Naive thymus-derived CD8-positive, alpha-beta T cell (primary cell): ENCODE measurements around the gene PHLDB2. TPM values are rescaled to one million over a fixed set of nuclear protein-coding genes. Genes with fewer than 3 reads are reported as not detected.
A peak's percentile ranks its signal among the peaks of the same experiment; 100 is the strongest.

Source experiments
- ATAC-seq, 2 donors: fragments of 150-1000 bp; cut with Tn5 transposase in 1 of 2; sonication (Bioruptor Pico), chemical (Tn5 transposase) in 1 of 2; 1 replicate in 1 of 2; 2 replicates in 1 of 2; pipeline ENCODE4 v1.10.0; 2021; ENCODE audit warnings: mild to moderate bottlenecking in 2 of 2, moderate library complexity in 2 of 2
- POLR2A ChIA-PET: fragments of 350-600 bp; sonication (Branson Sonifier 250); formaldehyde crosslinking; loops from one replicate; lab custom pipeline; 2021; ENCODE audit warnings: antibody characterized with exemption; lab: Charles Lee
- DNase-seq, 10 donors: peaks; one replicate each; pipeline versions ENCODE4 v3.0.0 to v3.0.0-alpha.2; 2020 to 2022
- H3K27ac Mint-ChIP-seq, 10 donors: one replicate each; pipeline ENCODE4 v1.8.0; 2020 to 2022; ENCODE audit warnings: mild to moderate bottlenecking in 10 of 10, mixed read lengths in 10 of 10, moderate library complexity in 4 of 10, inconsistent platforms in 1 of 10
- H3K27me3 Mint-ChIP-seq, 5 donors: one replicate each; pipeline ENCODE4 v1.8.0; 2021 to 2022; ENCODE audit warnings: mixed read lengths in 5 of 5
- H3K36me3 Mint-ChIP-seq, 3 donors: one replicate each; pipeline ENCODE4 v1.8.0; 2020 to 2022; ENCODE audit warnings: mixed read lengths in 3 of 3, mild to moderate bottlenecking in 2 of 3, inconsistent platforms in 1 of 3
- H3K4me1 Mint-ChIP-seq, 4 donors: one replicate each; pipeline ENCODE4 v1.8.0; 2021 to 2022; ENCODE audit warnings: mixed read lengths in 4 of 4
- H3K4me3 Mint-ChIP-seq, 10 donors: one replicate each; pipeline ENCODE4 v1.8.0; 2020 to 2022; ENCODE audit warnings: mild to moderate bottlenecking in 10 of 10, mixed read lengths in 10 of 10, moderate library complexity in 6 of 10, inconsistent platforms in 1 of 10
- H3K9me3 Mint-ChIP-seq, 9 donors: one replicate each; pipeline ENCODE4 v1.8.0; 2020 to 2022; ENCODE audit warnings: mixed read lengths in 9 of 9, mild to moderate bottlenecking in 3 of 9, inconsistent platforms in 1 of 9, moderate library complexity in 1 of 9
- polyA plus RNA-seq, 3 donors: library from polyadenylated mRNA; unstranded; fragments of 300-500 nt; fragmentation: Illumina TruSeq; gene quantifications; one replicate each; pipeline ENCODE4 v1.2.3, GENCODE V29; 2021
- total RNA-seq, 8 experiments: library from RNA in 2 of 8; stranded (reverse) in 2 of 8; gene quantifications; one replicate each; pipeline ENCODE4 v1.2.3 and lab custom pipeline; 2021 to 2026

The PHLDB2 gene
- total and polyA plus RNA-seq, 5 experiments from 2014 or later: 0.46 to 4.6 (median 2.1) TPM

GRCh38 chr3:111824351-111824750 is 34.7 kb upstream of the PHLDB2 start:
- POLR2A ChIA-PET: no interaction called here
- Mint-ChIP-seq H3K4me3 (no peak overlapping the region), H3K27ac (no peak overlapping the region), H3K36me3 (peaks cover 0 to 7% (median 0%) of the 10 kb centered on the region in 3 donors), H3K9me3 (peaks cover 0 to 13% (median 6%) of the 10 kb centered on the region in 9 donors), H3K4me1 (peaks cover 0 to 8% (median 0%) of the 10 kb centered on the region in 4 donors), H3K27me3 (peaks cover 0 to 3% (median 0%) of the 10 kb centered on the region in 5 donors)
- no peak for ATAC-seq
- DNase-seq: no peak

GRCh38 chr3:111827871-111828270 is 31.2 kb upstream of the PHLDB2 start:
- Mint-ChIP-seq H3K9me3 (no peaks in the 10 kb centered on the region), H3K4me3 (no peak overlapping the region), H3K27ac (peak overlapping the region in 1 of 10 donors; percentile 33), H3K36me3 (no peaks in the 10 kb centered on the region), H3K27me3 (peaks cover 0 to 3% (median 0%) of the 10 kb centered on the region in 5 donors), H3K4me1 (peaks cover 5 to 28% (median 7%) of the 10 kb centered on the region in 4 donors)
- DNase-seq (no peak), ATAC-seq (no peak)
- POLR2A ChIA-PET: no interaction called here

- H3K27ac Mint-ChIP-seq: no peak overlapping the region
- POLR2A ChIA-PET: no interaction called here
Observed at GRCh38 chr3:111828530-111828929, 30.5 kb upstream of the PHLDB2 start.

GRCh38 chr3:111829023-111829422 is 30.0 kb upstream of the PHLDB2 start:
- ATAC-seq (no peak), DNase-seq (no peak)
- H3K9me3 Mint-ChIP-seq: no peaks in the 10 kb centered on the region
- peaks cover 0 to 3% (median 0%) of the 10 kb centered on the region in 5 donors for H3K27me3 Mint-ChIP-seq
- H3K27ac Mint-ChIP-seq: no peak overlapping the region
- POLR2A ChIA-PET: no interaction called here
- H3K4me3 Mint-ChIP-seq: no peak overlapping the region
- peaks cover 5 to 28% (median 7%) of the 10 kb centered on the region in 4 donors for H3K4me1 Mint-ChIP-seq
- H3K36me3 Mint-ChIP-seq: no peaks in the 10 kb centered on the region

More at GRCh38 chr3:111828530-111828929, 30.5 kb upstream of the PHLDB2 start:
- no peak for ATAC-seq
- DNase-seq: no peak
- no peaks in the 10 kb centered on the region for H3K36me3 Mint-ChIP-seq
- peaks cover 0 to 3% (median 0%) of the 10 kb centered on the region in 5 donors for H3K27me3 Mint-ChIP-seq
- H3K4me3 Mint-ChIP-seq: no peak overlapping the region
- peaks cover 5 to 28% (median 7%) of the 10 kb centered on the region in 4 donors for H3K4me1 Mint-ChIP-seq
- no peaks in the 10 kb centered on the region for H3K9me3 Mint-ChIP-seq

GRCh38 chr3:111831840-111832239 is 27.2 kb upstream of the PHLDB2 start:
- Mint-ChIP-seq H3K36me3 (no peaks in the 10 kb centered on the region), H3K9me3 (no peaks in the 10 kb centered on the region), H3K4me1 (peaks cover 5 to 23% (median 7%) of the 10 kb centered on the region in 4 donors), H3K4me3 (no peak overlapping the region), H3K27ac (peak overlapping the region in 1 of 10 donors; percentile 5), H3K27me3 (no peaks in the 10 kb centered on the region)
- DNase-seq (peak in 6 of 10 donors; percentile 2 to 45 (median 14)), ATAC-seq (peak; percentile 70 to 98)
- POLR2A ChIA-PET: no interaction called here

- H3K27me3 Mint-ChIP-seq: no peaks in the 10 kb centered on the region
- H3K4me3 Mint-ChIP-seq: no peak overlapping the region
- DNase-seq (no peak), ATAC-seq (no peak)
- no peaks in the 10 kb centered on the region for H3K9me3 Mint-ChIP-seq
- H3K36me3 Mint-ChIP-seq: no peaks in the 10 kb centered on the region
- POLR2A ChIA-PET: no interaction called here
- no peak overlapping the region for H3K27ac Mint-ChIP-seq
- peaks cover under 1 to 5% (median under 1%) of the 10 kb centered on the region in 4 donors for H3K4me1 Mint-ChIP-seq
Observed at GRCh38 chr3:111837112-111837511, 22.0 kb upstream of the PHLDB2 start.

- ATAC-seq (no peak), DNase-seq (no peak)
- POLR2A ChIA-PET: no interaction called here
Observed at GRCh38 chr3:111838133-111838532, 20.9 kb upstream of the PHLDB2 start.

GRCh38 chr3:111846039-111846438 is 13.0 kb upstream of the PHLDB2 start:
- Mint-ChIP-seq H3K36me3 (peaks cover 0 to 2% (median 0%) of the 10 kb centered on the region in 3 donors), H3K4me3 (no peak overlapping the region), H3K4me1 (no peaks in the 10 kb centered on the region), H3K27ac (no peak overlapping the region), H3K9me3 (no peaks in the 10 kb centered on the region), H3K27me3 (peaks cover 6 to 12% (median 8%) of the 10 kb centered on the region in 5 donors)
- DNase-seq (no peak), ATAC-seq (no peak)
- POLR2A ChIA-PET: no interaction called here

More at GRCh38 chr3:111838133-111838532, 20.9 kb upstream of the PHLDB2 start:
- H3K4me3 Mint-ChIP-seq: no peak overlapping the region
- no peaks in the 10 kb centered on the region for H3K9me3 Mint-ChIP-seq
- peaks cover 0 to 2% (median 0%) of the 10 kb centered on the region in 5 donors for H3K27me3 Mint-ChIP-seq
- H3K27ac Mint-ChIP-seq: no peak overlapping the region
- no peaks in the 10 kb centered on the region for H3K4me1 Mint-ChIP-seq
- no peaks in the 10 kb centered on the region for H3K36me3 Mint-ChIP-seq

- Mint-ChIP-seq H3K4me3 (no peak overlapping the region), H3K36me3 (peaks cover 0 to 2% (median 0%) of the 10 kb centered on the region in 3 donors), H3K27ac (no peak overlapping the region), H3K4me1 (peaks cover 3 to 7% (median 7%) of the 10 kb centered on the region in 4 donors), H3K9me3 (no peaks in the 10 kb centered on the region), H3K27me3 (peaks cover 6 to 12% (median 8%) of the 10 kb centered on the region in 5 donors)
- no peak for DNase-seq
- no peak for ATAC-seq
- POLR2A ChIA-PET: no interaction called here
Observed at GRCh38 chr3:111846717-111847116, 12.3 kb upstream of the PHLDB2 start.

GRCh38 chr3:111848283-111848682 is 10.8 kb upstream of the PHLDB2 start:
- Mint-ChIP-seq H3K27ac (no peak overlapping the region), H3K9me3 (no peaks in the 10 kb centered on the region), H3K36me3 (peaks cover 0 to 2% (median 0%) of the 10 kb centered on the region in 3 donors), H3K4me3 (no peak overlapping the region), H3K27me3 (peaks cover 6 to 12% (median 8%) of the 10 kb centered on the region in 5 donors), H3K4me1 (peaks cover 6 to 10% (median 8%) of the 10 kb centered on the region in 4 donors)
- ATAC-seq (no peak), DNase-seq (no peak)
- POLR2A ChIA-PET: no interaction called here

- ATAC-seq (no peak), DNase-seq (no peak)
- H3K27ac Mint-ChIP-seq: no peak overlapping the region
- H3K4me1 Mint-ChIP-seq: peaks cover 6 to 10% (median 8%) of the 10 kb centered on the region in 4 donors
- no peaks in the 10 kb centered on the region for H3K9me3 Mint-ChIP-seq
- H3K27me3 Mint-ChIP-seq: peaks cover 6 to 11% (median 8%) of the 10 kb centered on the region in 5 donors
- POLR2A ChIA-PET: no interaction called here
- H3K36me3 Mint-ChIP-seq: peaks cover 0 to 2% (median 0%) of the 10 kb centered on the region in 3 donors
- H3K4me3 Mint-ChIP-seq: no peak overlapping the region
Observed at GRCh38 chr3:111848778-111849177, 10.3 kb upstream of the PHLDB2 start.

- POLR2A ChIA-PET: no interaction called here
- peaks cover 6 to 10% (median 8%) of the 10 kb centered on the region in 4 donors for H3K4me1 Mint-ChIP-seq
- no peak for ATAC-seq
- DNase-seq: no peak
- no peaks in the 10 kb centered on the region for H3K36me3 Mint-ChIP-seq
- no peaks in the 10 kb centered on the region for H3K9me3 Mint-ChIP-seq
- H3K4me3 Mint-ChIP-seq: no peak overlapping the region
- peaks cover 0 to 2% (median 0%) of the 10 kb centered on the region in 5 donors for H3K27me3 Mint-ChIP-seq
- H3K27ac Mint-ChIP-seq: no peak overlapping the region
Observed at GRCh38 chr3:111850537-111850936, 8.5 kb upstream of the PHLDB2 start.

- ATAC-seq (no peak), DNase-seq (no peak)
- H3K4me3 Mint-ChIP-seq: peak overlapping the region in 1 of 10 donors; percentile 39
- no peaks in the 10 kb centered on the region for H3K9me3 Mint-ChIP-seq
- H3K36me3 Mint-ChIP-seq: no peaks in the 10 kb centered on the region
- no peak overlapping the region for H3K27ac Mint-ChIP-seq
- POLR2A ChIA-PET: no interaction called here
- H3K4me1 Mint-ChIP-seq: peaks cover 6 to 10% (median 8%) of the 10 kb centered on the region in 4 donors
- peaks cover 0 to 2% (median 0%) of the 10 kb centered on the region in 5 donors for H3K27me3 Mint-ChIP-seq
Observed at GRCh38 chr3:111851511-111851954, 7.5 kb upstream of the PHLDB2 start.
